ENCODE measurements around the gene ANKS1A. TPM values are rescaled to one million over a fixed set of nuclear protein-coding genes. Genes with fewer than 3 reads are reported as not detected.

Gene ANKS1A
- polyA plus RNA-seq, 1 of the 3 experiments (the other 2 are of a cell fraction): 7.6 TPM

DNA sequence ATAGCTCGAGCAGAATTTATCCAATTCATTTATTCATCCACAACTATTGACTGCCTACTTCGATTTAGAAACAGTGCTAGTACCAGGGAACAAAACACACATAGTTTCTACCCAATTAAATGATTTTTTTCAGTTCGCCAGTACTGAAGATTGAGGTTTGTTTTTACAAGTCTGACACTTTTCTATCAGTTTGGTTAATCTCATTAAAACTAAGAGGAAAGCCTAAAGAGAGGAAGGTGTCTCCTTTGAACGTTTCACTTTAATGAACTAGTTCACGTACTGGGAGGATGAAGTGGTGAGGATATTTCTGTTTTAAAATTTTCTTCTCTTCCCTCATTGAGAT is 570 bp upstream of the ANKS1A start:
- H3K27me3 ChIP-seq (ENCODE audit: insufficient read depth): no peaks in the 10 kb centered on the region
- DNase-seq: no peak
- peak overlapping the region; percentile 92 for H3K9ac ChIP-seq
- no peaks in the 10 kb centered on the region for H3K9me2 ChIP-seq
- H3K27ac ChIP-seq (ENCODE audit: low read depth in 2 of 2, low read length in 1 of 2): peak overlapping the region; percentile 85 to 86
- H3F3A ChIP-seq (replicated peaks; ENCODE audit: insufficient read depth): peaks cover 13% of the 10 kb centered on the region
- peak overlapping the region; percentile 82 for H3K4me2 ChIP-seq
- H2AFZ ChIP-seq (ENCODE audit: low read depth): peak overlapping the region; percentile 97
- no peaks in the 10 kb centered on the region for H3K9me3 ChIP-seq
- WGBS (ENCODE audit: low lambda C conversion rate): 2% methylated on average over 5 of the region's 5 CpGs
- ChIA-PET POLR2A (interaction anchor here (1.2 to 1.8 kb wide), 3 partner anchors 96 to 131 kb away, joined by 3 to 6 read pairs (median 4); partner anchors contain the start of genes BLTP3A and SNRPC), CTCF (interaction anchor here (0.9 to 1.1 kb wide), 3 partner anchors 16 to 96 kb away, joined by 3 to 4 read pairs (median 3); no protein-coding TSS in a partner anchor)
- peaks cover 3 to 18% of the 10 kb centered on the region in 2 experiments for H3K36me3 ChIP-seq (replicated peaks in 1 of 2; ENCODE audit: control insufficient read depth in 1 of 2, insufficient read depth in 2 of 2, low read length in 1 of 2)
- H3K4me1 ChIP-seq (ENCODE audit: control insufficient read depth in 1 of 2, insufficient read depth in 2 of 2, low read depth in 1 of 2, low read length in 1 of 2): peaks cover 0 to 10% of the 10 kb centered on the region in 2 experiments; a peak in 2 of 4 replicates
- H4K20me1 ChIP-seq (ENCODE audit: insufficient read depth): no peaks in the 10 kb centered on the region
- peak overlapping the region; percentile 92 to 95 for H3K4me3 ChIP-seq (ENCODE audit: low read depth in 2 of 2, low read length in 1 of 2)
- no peak for TF ChIP-seq SMC3 (IDR thresholded peaks at IDR 0.05; ENCODE audit: low read depth, low read length)
- TF ChIP-seq, protein P1, sequence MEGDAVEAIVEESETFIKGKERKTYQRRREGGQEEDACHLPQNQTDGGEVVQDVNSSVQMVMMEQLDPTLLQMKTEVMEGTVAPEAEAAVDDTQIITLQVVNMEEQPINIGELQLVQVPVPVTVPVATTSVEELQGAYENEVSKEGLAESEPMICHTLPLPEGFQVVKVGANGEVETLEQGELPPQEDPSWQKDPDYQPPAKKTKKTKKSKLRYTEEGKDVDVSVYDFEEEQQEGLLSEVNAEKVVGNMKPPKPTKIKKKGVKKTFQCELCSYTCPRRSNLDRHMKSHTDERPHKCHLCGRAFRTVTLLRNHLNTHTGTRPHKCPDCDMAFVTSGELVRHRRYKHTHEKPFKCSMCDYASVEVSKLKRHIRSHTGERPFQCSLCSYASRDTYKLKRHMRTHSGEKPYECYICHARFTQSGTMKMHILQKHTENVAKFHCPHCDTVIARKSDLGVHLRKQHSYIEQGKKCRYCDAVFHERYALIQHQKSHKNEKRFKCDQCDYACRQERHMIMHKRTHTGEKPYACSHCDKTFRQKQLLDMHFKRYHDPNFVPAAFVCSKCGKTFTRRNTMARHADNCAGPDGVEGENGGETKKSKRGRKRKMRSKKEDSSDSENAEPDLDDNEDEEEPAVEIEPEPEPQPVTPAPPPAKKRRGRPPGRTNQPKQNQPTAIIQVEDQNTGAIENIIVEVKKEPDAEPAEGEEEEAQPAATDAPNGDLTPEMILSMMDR (IDR thresholded peaks at IDR 0.05): no peak
- TF ChIP-seq POLR2AphosphoS5 (IDR thresholded peaks at IDR 0.05; ENCODE audit: low read depth, low read length): no peak
- TF ChIP-seq, protein P2, sequence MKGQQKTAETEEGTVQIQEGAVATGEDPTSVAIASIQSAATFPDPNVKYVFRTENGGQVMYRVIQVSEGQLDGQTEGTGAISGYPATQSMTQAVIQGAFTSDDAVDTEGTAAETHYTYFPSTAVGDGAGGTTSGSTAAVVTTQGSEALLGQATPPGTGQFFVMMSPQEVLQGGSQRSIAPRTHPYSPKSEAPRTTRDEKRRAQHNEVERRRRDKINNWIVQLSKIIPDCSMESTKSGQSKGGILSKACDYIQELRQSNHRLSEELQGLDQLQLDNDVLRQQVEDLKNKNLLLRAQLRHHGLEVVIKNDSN (IDR thresholded peaks at IDR 0.05; ENCODE audit: borderline replicate concordance, low read depth): no peak
- TF ChIP-seq CHD2 (IDR thresholded peaks at IDR 0.05; ENCODE audit: low read length, partially characterized antibody): no peak
- no peak for TF ChIP-seq EZH2phosphoT487 (IDR thresholded peaks at IDR 0.05; ENCODE audit: borderline replicate concordance, low read depth)
- TF ChIP-seq, protein P3, sequence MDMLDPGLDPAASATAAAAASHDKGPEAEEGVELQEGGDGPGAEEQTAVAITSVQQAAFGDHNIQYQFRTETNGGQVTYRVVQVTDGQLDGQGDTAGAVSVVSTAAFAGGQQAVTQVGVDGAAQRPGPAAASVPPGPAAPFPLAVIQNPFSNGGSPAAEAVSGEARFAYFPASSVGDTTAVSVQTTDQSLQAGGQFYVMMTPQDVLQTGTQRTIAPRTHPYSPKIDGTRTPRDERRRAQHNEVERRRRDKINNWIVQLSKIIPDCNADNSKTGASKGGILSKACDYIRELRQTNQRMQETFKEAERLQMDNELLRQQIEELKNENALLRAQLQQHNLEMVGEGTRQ (IDR thresholded peaks at IDR 0.05; ENCODE audit: borderline replicate concordance, low read depth, low read length): no peak
- no peak for TF ChIP-seq JUND (IDR thresholded peaks at IDR 0.05)
- no peak for TF ChIP-seq RXRA (IDR thresholded peaks at IDR 0.05; ENCODE audit: borderline replicate concordance, low read depth)
- TF ChIP-seq TEAD4 (IDR thresholded peaks at IDR 0.05; ENCODE audit: borderline replicate concordance, insufficient read depth): no peak
- TF ChIP-seq ELF1 (IDR thresholded peaks at IDR 0.05): no peak
- no peak for TF ChIP-seq NFIC (IDR thresholded peaks at IDR 0.05; ENCODE audit: borderline replicate concordance)
- peaks cover 67% of the 10 kb centered on the region for H3K79me2 ChIP-seq (ENCODE audit: insufficient read depth)

DNA sequence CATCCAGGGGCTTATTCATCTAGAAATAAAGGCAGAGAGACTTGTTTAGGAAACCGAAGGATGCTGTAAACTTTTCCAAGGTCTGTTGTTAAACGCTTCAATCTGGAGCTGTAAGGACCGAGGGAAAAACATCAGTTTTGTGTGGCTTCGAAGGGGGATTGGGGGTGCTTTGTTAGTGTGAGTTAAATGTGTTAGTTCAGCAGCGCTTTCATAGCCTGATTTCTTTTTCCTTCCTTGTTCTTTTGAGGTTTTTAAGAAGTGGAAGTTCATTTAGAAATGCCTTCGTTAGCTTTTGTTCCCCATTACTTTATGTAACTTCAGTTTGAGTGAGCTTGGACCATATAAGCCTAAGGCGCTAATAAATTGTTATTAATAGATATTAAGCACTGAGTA is 1.5 kb downstream of the ANKS1A start:
- Histone ChIP-seq H3K27me3 (ENCODE audit: insufficient read depth) (no peaks in the 10 kb centered on the region), H3K9ac (peak overlapping the region; percentile 92; the same call in 1 of the 2 replicates), H3K4me2 (peak overlapping the region; percentile 82), H3F3A (replicated peaks; ENCODE audit: insufficient read depth) (peaks cover 7% of the 10 kb centered on the region), H3K4me1 (ENCODE audit: control insufficient read depth in 1 of 2, insufficient read depth in 2 of 2, low read depth in 1 of 2, low read length in 1 of 2) (peaks cover 0 to 10% of the 10 kb centered on the region in 2 experiments; a peak in 2 of 4 replicates), H3K9me2 (no peaks in the 10 kb centered on the region), H3K4me3 (ENCODE audit: low read depth in 2 of 2, low read length in 1 of 2) (peak overlapping the region; percentile 92 to 95), H2AFZ (ENCODE audit: low read depth) (peak overlapping the region; percentile 97; the same call in 1 of the 2 replicates), H3K79me2 (ENCODE audit: insufficient read depth) (peaks cover 55% of the 10 kb centered on the region), H3K27ac (ENCODE audit: low read depth in 2 of 2, low read length in 1 of 2) (no peak overlapping the region), H3K9me3 (no peaks in the 10 kb centered on the region), H3K36me3 (replicated peaks in 1 of 2; ENCODE audit: control insufficient read depth in 1 of 2, insufficient read depth in 2 of 2, low read length in 1 of 2) (peaks cover 0 to 2% of the 10 kb centered on the region in 2 experiments), H4K20me1 (ENCODE audit: insufficient read depth) (no peaks in the 10 kb centered on the region)
- ChIA-PET POLR2A (no interaction called here), CTCF (interaction anchor here (0.7 kb wide), 1 partner anchor 159 kb away, joined by 3 read pairs; no protein-coding TSS in a partner anchor)
- 86% methylated on average over 7 of the region's 7 CpGs for WGBS (ENCODE audit: low lambda C conversion rate)
- DNase-seq: no peak
- no peak for TF ChIP-seq TCF12 (IDR thresholded peaks at IDR 0.05)
- no peak for TF ChIP-seq EP300 (IDR thresholded peaks at IDR 0.05; ENCODE audit: borderline replicate concordance in 1 of 2, low read depth in 1 of 2, low read length in 1 of 2)
- no peak for TF ChIP-seq RAD21 (IDR thresholded peaks at IDR 0.05; ENCODE audit: low read length)
- TF ChIP-seq MEF2A (IDR thresholded peaks at IDR 0.05; ENCODE audit: borderline replicate concordance, low read depth): no peak
- TF ChIP-seq GABPA (IDR thresholded peaks at IDR 0.05; ENCODE audit: low read depth): no peak
- TF ChIP-seq, protein P4, sequence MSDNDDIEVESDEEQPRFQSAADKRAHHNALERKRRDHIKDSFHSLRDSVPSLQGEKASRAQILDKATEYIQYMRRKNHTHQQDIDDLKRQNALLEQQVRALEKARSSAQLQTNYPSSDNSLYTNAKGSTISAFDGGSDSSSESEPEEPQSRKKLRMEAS (IDR thresholded peaks at IDR 0.05; ENCODE audit: low read depth): no peak
- TF ChIP-seq, protein P5, sequence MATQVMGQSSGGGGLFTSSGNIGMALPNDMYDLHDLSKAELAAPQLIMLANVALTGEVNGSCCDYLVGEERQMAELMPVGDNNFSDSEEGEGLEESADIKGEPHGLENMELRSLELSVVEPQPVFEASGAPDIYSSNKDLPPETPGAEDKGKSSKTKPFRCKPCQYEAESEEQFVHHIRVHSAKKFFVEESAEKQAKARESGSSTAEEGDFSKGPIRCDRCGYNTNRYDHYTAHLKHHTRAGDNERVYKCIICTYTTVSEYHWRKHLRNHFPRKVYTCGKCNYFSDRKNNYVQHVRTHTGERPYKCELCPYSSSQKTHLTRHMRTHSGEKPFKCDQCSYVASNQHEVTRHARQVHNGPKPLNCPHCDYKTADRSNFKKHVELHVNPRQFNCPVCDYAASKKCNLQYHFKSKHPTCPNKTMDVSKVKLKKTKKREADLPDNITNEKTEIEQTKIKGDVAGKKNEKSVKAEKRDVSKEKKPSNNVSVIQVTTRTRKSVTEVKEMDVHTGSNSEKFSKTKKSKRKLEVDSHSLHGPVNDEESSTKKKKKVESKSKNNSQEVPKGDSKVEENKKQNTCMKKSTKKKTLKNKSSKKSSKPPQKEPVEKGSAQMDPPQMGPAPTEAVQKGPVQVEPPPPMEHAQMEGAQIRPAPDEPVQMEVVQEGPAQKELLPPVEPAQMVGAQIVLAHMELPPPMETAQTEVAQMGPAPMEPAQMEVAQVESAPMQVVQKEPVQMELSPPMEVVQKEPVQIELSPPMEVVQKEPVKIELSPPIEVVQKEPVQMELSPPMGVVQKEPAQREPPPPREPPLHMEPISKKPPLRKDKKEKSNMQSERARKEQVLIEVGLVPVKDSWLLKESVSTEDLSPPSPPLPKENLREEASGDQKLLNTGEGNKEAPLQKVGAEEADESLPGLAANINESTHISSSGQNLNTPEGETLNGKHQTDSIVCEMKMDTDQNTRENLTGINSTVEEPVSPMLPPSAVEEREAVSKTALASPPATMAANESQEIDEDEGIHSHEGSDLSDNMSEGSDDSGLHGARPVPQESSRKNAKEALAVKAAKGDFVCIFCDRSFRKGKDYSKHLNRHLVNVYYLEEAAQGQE (IDR thresholded peaks at IDR 0.05; ENCODE audit: low read depth, low read length): no peak
- TF ChIP-seq JUND (IDR thresholded peaks at IDR 0.05): no peak
- no peak for TF ChIP-seq ELF1 (IDR thresholded peaks at IDR 0.05)
- TF ChIP-seq TEAD4 (IDR thresholded peaks at IDR 0.05; ENCODE audit: borderline replicate concordance, insufficient read depth): no peak
- no peak for TF ChIP-seq FOSL2 (IDR thresholded peaks at IDR 0.05; ENCODE audit: borderline replicate concordance, low read depth)
- TF ChIP-seq FOXM1 (IDR thresholded peaks at IDR 0.05; ENCODE audit: low read depth): no peak
